Panc1 (cell line): ENCODE measurements around the gene NEO1. TPM values are rescaled to one million over a fixed set of nuclear protein-coding genes. Genes with fewer than 3 reads are reported as not detected.

ENCODE experiments used
- ATAC-seq: fragments of 200-7000 bp; cut with Tn5 transposase; 2 replicates; pipeline ENCODE4 v1.9.1; 2020; ENCODE audit warnings: mild to moderate bottlenecking, moderate library complexity
- BruUV-seq: library from RNA; stranded (reverse); fragments of 400-500 nt; replicated peaks from 2 replicates; lab custom pipeline; 2021; lab: Mats Ljungman, UMichigan
- CTCF ChIA-PET: fragments of 300-600 bp; sonication (Branson Sonifier 250); formaldehyde crosslinking; loops from one replicate; lab custom pipeline; 2022; ENCODE audit warnings: antibody characterized with exemption; lab: Charles Lee
- POLR2A ChIA-PET: fragments of 300-600 bp; sonication (Branson Sonifier 250); formaldehyde crosslinking; loops from one replicate; lab custom pipeline; 2022; ENCODE audit warnings: antibody characterized with exemption; lab: Charles Lee
- DNase-seq: peaks from one replicate; pipeline ENCODE4 v3.0.0-alpha.2; 2010; ENCODE audit warnings: low read depth, low spot score
- H3K27ac ChIP-seq: 2 replicates; pipeline ENCODE4 v1.5.1; 2011; ENCODE audit warnings: mild to moderate bottlenecking, low read length, inconsistent platforms
- H3K27me3 ChIP-seq: fragments of 200-500 bp; sonication (Bioruptor generic); 2 replicates; pipeline ENCODE4 v1.6.0; 2014; ENCODE audit warnings: low read length, inconsistent platforms; ENCODE audit not compliant: control insufficient read depth, insufficient read depth
- H3K36me3 ChIP-seq: fragments of 200-500 bp; sonication (Bioruptor generic); 2 replicates; pipeline ENCODE4 v1.5.1; 2014; ENCODE audit warnings: inconsistent platforms, mild to moderate bottlenecking, low read length, moderate library complexity; ENCODE audit not compliant: control insufficient read depth, insufficient read depth
- H3K4me1 ChIP-seq: 2 replicates; pipeline ENCODE4 v1.5.1; 2011; ENCODE audit warnings: inconsistent platforms, mild to moderate bottlenecking, low read length, moderate library complexity; ENCODE audit not compliant: control insufficient read depth, insufficient read depth
- H3K4me3 ChIP-seq, 2 experiments: 2 replicates each; pipeline ENCODE4 v1.5.1; 2011 to 2012; ENCODE audit warnings: low read depth in 2 of 2, low read length in 2 of 2, mild to moderate bottlenecking in 2 of 2, inconsistent platforms in 1 of 2, moderate library complexity in 1 of 2
- H3K9me3 ChIP-seq: fragments of 200-500 bp; sonication (Bioruptor generic); 2 replicates; pipeline ENCODE4 v1.5.1; 2014; ENCODE audit warnings: low read depth, mild to moderate bottlenecking, inconsistent platforms, low read length, moderate library complexity; ENCODE audit not compliant: control insufficient read depth, insufficient read depth
- POLR2AphosphoS5 ChIP-seq: IDR thresholded peaks from 2 replicates; pipeline ENCODE4 v1.6.1; 2012; ENCODE audit warnings: mild to moderate bottlenecking, low read depth, low read length, moderate library complexity
- SIN3A ChIP-seq: IDR thresholded peaks from 2 replicates; pipeline ENCODE4 v1.6.1; 2012; ENCODE audit warnings: low read depth, mild to moderate bottlenecking, low read length, moderate library complexity, borderline replicate concordance; ENCODE audit not compliant: insufficient read depth
- TCF7L2 ChIP-seq: IDR thresholded peaks from 2 replicates; pipeline ENCODE4 v1.6.1; 2011; ENCODE audit warnings: mild to moderate bottlenecking, low read depth, low read length, inconsistent platforms
- in situ Hi-C: cut with HindIII; loops from 2 replicates; pipeline ENCODE4 v1.10.0; 2016; ENCODE audit warnings: low sequenced_read_pairs, low pct_unique_long_range_greater_than_20kb
- intact Hi-C: fragments of 100-400 bp; cut with micrococcal nuclease; formaldehyde crosslinking; loops from one replicate; pipeline ENCODE4 v1.10.0; 2022; ENCODE audit not compliant: unreplicated experiment
- total RNA-seq: library from RNA; stranded (reverse); gene quantifications from one replicate; pipeline ENCODE4 v1.2.1, GENCODE V29; 2021; ENCODE audit not compliant: unreplicated experiment
- TF ChIP-seq, protein P1 (sequence below), 2 experiments: IDR thresholded peaks; 2 replicates each; pipeline ENCODE4 v1.6.1; 2011 to 2012; ENCODE audit warnings: low read depth in 2 of 2, control low read depth in 1 of 2, low read length in 1 of 2, mild to moderate bottlenecking in 1 of 2, moderate library complexity in 1 of 2; ENCODE audit not compliant: insufficient read depth in 1 of 2
- TF ChIP-seq, protein P2 (sequence below): fragments of 450-650 bp; IDR thresholded peaks from 2 replicates; pipeline ENCODE4 v1.5.1; 2017; ENCODE audit warnings: mild to moderate bottlenecking

Gene NEO1
- total RNA-seq, 1 experiment from 2014 or later: 7.5 TPM

DNA sequence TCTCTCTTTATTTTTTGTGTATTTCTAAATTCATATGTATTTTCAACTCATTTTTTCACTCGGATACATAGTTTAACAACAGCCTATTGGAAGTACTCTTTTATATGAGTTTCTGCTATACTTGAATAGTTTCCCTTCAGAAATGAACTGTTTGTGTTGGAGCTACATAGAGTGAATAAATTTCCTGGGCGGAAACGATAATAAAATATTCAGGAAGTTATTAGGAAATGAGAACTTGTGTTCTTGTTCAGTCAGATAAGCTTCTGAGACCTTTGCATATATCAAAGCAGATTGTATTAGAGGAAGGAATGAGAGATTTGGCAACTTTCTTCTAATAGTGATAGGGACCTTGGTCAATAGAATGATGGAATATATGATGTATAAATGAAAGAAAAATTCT lies 27.3 kb downstream of the NEO1 start:
- ChIA-PET CTCF (no interaction called here), POLR2A (no interaction called here)
- BruUV-seq: no TSS peak
- Histone ChIP-seq H3K27ac (no peak overlapping the region), H3K9me3 (no peaks in the 10 kb centered on the region), H3K36me3 (no peaks in the 10 kb centered on the region), H3K4me3 (no peak overlapping the region), H3K27me3 (peaks cover 2% of the 10 kb centered on the region; the same call in 1 of the 2 replicates), H3K4me1 (no peaks in the 10 kb centered on the region)
- intact Hi-C loops: no loop called here
- DNase-seq (no peak), ATAC-seq (no peak)
- in situ Hi-C loops: no loop called here
- TF ChIP-seq POLR2AphosphoS5 (no peak), TCF7L2 (no peak), SIN3A (no peak)
- TF ChIP-seq, protein P1, sequence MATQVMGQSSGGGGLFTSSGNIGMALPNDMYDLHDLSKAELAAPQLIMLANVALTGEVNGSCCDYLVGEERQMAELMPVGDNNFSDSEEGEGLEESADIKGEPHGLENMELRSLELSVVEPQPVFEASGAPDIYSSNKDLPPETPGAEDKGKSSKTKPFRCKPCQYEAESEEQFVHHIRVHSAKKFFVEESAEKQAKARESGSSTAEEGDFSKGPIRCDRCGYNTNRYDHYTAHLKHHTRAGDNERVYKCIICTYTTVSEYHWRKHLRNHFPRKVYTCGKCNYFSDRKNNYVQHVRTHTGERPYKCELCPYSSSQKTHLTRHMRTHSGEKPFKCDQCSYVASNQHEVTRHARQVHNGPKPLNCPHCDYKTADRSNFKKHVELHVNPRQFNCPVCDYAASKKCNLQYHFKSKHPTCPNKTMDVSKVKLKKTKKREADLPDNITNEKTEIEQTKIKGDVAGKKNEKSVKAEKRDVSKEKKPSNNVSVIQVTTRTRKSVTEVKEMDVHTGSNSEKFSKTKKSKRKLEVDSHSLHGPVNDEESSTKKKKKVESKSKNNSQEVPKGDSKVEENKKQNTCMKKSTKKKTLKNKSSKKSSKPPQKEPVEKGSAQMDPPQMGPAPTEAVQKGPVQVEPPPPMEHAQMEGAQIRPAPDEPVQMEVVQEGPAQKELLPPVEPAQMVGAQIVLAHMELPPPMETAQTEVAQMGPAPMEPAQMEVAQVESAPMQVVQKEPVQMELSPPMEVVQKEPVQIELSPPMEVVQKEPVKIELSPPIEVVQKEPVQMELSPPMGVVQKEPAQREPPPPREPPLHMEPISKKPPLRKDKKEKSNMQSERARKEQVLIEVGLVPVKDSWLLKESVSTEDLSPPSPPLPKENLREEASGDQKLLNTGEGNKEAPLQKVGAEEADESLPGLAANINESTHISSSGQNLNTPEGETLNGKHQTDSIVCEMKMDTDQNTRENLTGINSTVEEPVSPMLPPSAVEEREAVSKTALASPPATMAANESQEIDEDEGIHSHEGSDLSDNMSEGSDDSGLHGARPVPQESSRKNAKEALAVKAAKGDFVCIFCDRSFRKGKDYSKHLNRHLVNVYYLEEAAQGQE (IDR thresholded peaks at IDR 0.05; ENCODE audit: insufficient read depth in 1 of 2, low read depth in 2 of 2, low read length in 1 of 2): no peak

DNA sequence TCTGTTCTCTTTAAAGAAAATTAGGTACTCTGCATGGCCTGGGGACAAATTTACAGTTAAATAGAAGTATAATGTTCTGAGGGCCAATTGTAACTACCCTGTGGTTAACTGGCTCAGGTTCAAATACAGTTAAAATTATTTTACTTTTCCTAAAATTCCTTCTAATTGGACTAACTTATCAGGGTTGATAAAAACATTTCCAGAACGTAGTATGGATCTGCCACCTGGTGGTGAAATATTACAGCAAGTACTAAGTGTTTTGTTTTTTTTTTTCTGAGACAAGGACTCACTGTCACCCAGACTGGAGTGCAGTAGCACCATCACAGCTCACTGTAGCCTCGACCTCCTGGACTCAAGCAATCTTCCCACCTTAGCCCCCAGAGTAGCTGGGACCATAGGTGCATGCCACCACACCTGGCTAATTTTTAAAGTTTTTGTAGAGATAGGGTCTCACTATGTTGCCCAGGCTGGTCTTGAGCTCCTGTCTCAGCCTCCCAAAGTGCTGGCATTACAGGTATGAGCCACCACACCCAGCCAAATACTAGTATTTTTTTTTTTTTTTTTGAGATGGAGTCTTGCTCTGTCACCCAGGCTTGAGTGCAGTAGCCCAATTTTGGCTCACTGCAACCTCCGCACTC lies 29.2 kb downstream of the NEO1 start:
- DNase-seq: peak; percentile 47
- Histone ChIP-seq H3K4me1 (no peaks in the 10 kb centered on the region), H3K27me3 (peaks cover 2% of the 10 kb centered on the region; the same call in 1 of the 2 replicates), H3K27ac (no peak overlapping the region), H3K36me3 (no peaks in the 10 kb centered on the region), H3K9me3 (no peaks in the 10 kb centered on the region), H3K4me3 (no peak overlapping the region)
- intact Hi-C loops: loop anchor here (1.0 to 5.0 kb wide), 2 partner anchors 285 to 359 kb away; no protein-coding TSS in a partner anchor
- BruUV-seq: no TSS peak
- ChIA-PET CTCF (interaction anchor here (0.6 to 0.7 kb wide), 4 partner anchors 28 to 1319 kb away, joined by 3 to 5 read pairs (median 4); no protein-coding TSS in a partner anchor), POLR2A (no interaction called here)
- in situ Hi-C loops: no loop called here
- TF ChIP-seq, protein P2, sequence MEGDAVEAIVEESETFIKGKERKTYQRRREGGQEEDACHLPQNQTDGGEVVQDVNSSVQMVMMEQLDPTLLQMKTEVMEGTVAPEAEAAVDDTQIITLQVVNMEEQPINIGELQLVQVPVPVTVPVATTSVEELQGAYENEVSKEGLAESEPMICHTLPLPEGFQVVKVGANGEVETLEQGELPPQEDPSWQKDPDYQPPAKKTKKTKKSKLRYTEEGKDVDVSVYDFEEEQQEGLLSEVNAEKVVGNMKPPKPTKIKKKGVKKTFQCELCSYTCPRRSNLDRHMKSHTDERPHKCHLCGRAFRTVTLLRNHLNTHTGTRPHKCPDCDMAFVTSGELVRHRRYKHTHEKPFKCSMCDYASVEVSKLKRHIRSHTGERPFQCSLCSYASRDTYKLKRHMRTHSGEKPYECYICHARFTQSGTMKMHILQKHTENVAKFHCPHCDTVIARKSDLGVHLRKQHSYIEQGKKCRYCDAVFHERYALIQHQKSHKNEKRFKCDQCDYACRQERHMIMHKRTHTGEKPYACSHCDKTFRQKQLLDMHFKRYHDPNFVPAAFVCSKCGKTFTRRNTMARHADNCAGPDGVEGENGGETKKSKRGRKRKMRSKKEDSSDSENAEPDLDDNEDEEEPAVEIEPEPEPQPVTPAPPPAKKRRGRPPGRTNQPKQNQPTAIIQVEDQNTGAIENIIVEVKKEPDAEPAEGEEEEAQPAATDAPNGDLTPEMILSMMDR: peak; percentile 72
- TF ChIP-seq TCF7L2: no peak
- TF ChIP-seq POLR2AphosphoS5: no peak
- peak; percentile 73 for ATAC-seq

DNA sequence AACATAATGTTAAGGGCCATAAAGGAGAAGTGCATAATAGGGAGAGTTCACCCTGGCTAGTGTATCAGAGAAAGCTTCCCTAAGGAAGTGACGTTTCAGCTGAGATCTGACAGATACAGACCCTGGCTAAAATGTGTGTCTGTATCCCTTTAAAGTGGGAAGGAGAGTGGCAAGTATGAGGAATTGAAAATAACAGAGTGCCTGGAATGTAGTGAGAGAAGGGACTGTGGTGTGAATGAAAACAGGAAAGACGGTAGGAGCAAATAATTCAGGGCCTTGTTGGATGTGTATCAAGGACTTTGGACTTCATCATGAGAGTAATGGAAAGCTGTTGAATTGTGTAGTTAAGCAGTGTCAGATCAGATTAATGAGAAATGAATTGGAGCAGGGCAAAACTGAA lies 30.5 kb downstream of the NEO1 start:
- Histone ChIP-seq H3K9me3 (no peaks in the 10 kb centered on the region), H3K36me3 (no peaks in the 10 kb centered on the region), H3K4me1 (no peaks in the 10 kb centered on the region), H3K27ac (no peak overlapping the region), H3K27me3 (no peaks in the 10 kb centered on the region; the same call in 1 of the 2 replicates), H3K4me3 (no peak overlapping the region)
- no peak for ATAC-seq
- POLR2A ChIA-PET: no interaction called here
- intact Hi-C loops: loop anchor here (5.0 kb wide), 1 partner anchor 361 kb away; no protein-coding TSS in a partner anchor
- DNase-seq: no peak
- TF ChIP-seq, protein P1 (IDR thresholded peaks at IDR 0.05; ENCODE audit: insufficient read depth in 1 of 2, low read depth in 2 of 2, low read length in 1 of 2): no peak
- no peak for TF ChIP-seq SIN3A
- no peak for TF ChIP-seq TCF7L2
- no peak for TF ChIP-seq POLR2AphosphoS5
- TF ChIP-seq, protein P2: no peak
- in situ Hi-C loops: no loop called here
- CTCF ChIA-PET: no interaction called here
- no TSS peak for BruUV-seq
